ENCODE measurements around the gene PIGZ.

Gene PIGZ, protein sequence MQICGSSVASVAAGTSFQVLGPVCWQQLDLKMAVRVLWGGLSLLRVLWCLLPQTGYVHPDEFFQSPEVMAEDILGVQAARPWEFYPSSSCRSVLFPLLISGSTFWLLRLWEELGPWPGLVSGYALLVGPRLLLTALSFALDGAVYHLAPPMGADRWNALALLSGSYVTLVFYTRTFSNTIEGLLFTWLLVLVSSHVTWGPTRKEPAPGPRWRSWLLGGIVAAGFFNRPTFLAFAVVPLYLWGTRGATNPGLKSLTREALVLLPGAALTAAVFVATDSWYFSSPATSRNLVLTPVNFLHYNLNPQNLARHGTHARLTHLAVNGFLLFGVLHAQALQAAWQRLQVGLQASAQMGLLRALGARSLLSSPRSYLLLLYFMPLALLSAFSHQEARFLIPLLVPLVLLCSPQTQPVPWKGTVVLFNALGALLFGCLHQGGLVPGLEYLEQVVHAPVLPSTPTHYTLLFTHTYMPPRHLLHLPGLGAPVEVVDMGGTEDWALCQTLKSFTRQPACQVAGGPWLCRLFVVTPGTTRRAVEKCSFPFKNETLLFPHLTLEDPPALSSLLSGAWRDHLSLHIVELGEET

GRCh38 chr3:196968233-196969133 lies at the start of gene PIGZ:
TSS of gene PIGZ (minus strand) at chr3:196968833. CDS start at chr3:196952031, 16,802 bp downstream.
- Mint-ChIP-seq H3K36me3 (ENCODE audit: low read depth) (no peaks in the 10 kb centered on the region), H3K27ac (peak within 1 kb of the TSS; percentile 16), H3K4me3 (peak within 1 kb of the TSS; percentile 71), H3K4me1 (ENCODE audit: low read depth) (peaks cover 15% of the 10 kb centered on the region), H3K27me3 (peaks cover 14% of the 10 kb centered on the region), H3K9me3 (no peaks in the 10 kb centered on the region)

GRCh38 chr3:197017003-197017402 lies 48.4 kb upstream of the PIGZ start:
- H3K4me3 Mint-ChIP-seq, result no peak overlapping the region
- H3K9me3 Mint-ChIP-seq, result no peaks in the 10 kb centered on the region
- no peaks in the 10 kb centered on the region for H3K27me3 Mint-ChIP-seq
- H3K4me1 Mint-ChIP-seq (ENCODE audit: low read depth), result no peaks in the 10 kb centered on the region
- H3K27ac Mint-ChIP-seq, result no peak overlapping the region
- H3K36me3 Mint-ChIP-seq (ENCODE audit: low read depth), result no peaks in the 10 kb centered on the region

- no peaks in the 10 kb centered on the region for H3K27me3 Mint-ChIP-seq
- H3K27ac Mint-ChIP-seq, result no peak overlapping the region
- no peaks in the 10 kb centered on the region for H3K9me3 Mint-ChIP-seq
- no peaks in the 10 kb centered on the region for H3K4me1 Mint-ChIP-seq (ENCODE audit: low read depth)
- H3K36me3 Mint-ChIP-seq (ENCODE audit: low read depth), result no peaks in the 10 kb centered on the region
- no peak overlapping the region for H3K4me3 Mint-ChIP-seq
These were observed 47.4 kb upstream of the PIGZ start for GRCh38 chr3:197015790-197016736.

DNA sequence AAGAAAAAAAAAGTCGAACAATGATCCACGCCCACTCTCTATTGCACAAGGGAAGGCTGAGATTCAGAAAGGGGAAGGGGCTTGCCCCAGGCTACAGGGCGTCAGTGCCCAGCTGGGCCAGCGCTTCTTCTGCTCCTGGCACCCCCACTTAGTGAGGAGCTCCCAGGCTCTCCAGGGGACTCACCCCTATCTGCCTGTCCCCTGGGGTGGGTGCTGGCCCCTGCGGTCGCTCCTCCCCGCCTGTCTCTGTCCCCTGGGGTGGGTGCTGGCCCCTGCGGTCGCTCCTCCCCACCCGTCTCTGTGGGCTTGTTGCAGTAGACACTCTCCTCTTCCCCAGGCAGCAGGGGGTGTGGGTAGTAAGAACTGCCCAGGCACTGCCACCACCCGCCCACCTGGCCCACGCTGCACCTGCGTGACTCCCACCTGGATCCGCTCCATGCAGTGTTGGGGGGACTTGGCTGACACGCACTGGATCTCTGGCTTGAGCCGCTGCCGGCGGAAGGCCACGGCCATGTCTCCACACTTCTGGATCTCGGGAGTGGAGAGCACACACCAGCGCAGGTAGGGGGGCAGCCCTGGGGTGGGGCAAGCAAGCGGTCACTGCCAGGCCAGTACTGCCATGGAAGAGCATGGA lies 46.4 kb upstream of the PIGZ start:
- Mint-ChIP-seq H3K36me3 (ENCODE audit: low read depth) (no peaks in the 10 kb centered on the region), H3K4me3 (no peak overlapping the region), H3K9me3 (no peaks in the 10 kb centered on the region), H3K27ac (no peak overlapping the region), H3K27me3 (no peaks in the 10 kb centered on the region), H3K4me1 (ENCODE audit: low read depth) (no peaks in the 10 kb centered on the region)

DNA sequence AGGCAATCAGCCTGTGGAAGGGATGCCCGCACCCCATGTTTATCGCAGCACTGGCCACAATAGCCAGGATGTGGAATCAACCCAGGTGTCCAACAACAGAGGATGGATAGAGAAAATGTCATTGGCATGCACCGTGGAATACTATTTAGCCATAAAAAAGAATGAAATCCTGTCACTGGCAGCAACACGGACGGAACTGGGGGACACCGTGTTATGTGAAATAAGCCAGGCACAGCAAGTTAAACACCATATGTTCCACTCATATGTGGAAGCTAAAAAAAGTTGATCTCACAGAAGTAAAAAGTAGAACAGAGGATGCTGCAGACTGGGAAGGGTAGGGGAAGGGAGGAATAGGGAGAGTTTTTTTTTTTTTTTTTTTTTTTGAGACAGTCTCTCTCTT lies 45.4 kb upstream of the PIGZ start:
- no peaks in the 10 kb centered on the region for H3K36me3 Mint-ChIP-seq (ENCODE audit: low read depth)
- H3K4me3 Mint-ChIP-seq, result no peak overlapping the region
- H3K4me1 Mint-ChIP-seq (ENCODE audit: low read depth), result no peaks in the 10 kb centered on the region
- H3K9me3 Mint-ChIP-seq, result no peaks in the 10 kb centered on the region
- H3K27me3 Mint-ChIP-seq, result no peaks in the 10 kb centered on the region
- no peak overlapping the region for H3K27ac Mint-ChIP-seq

- Mint-ChIP-seq H3K9me3 (no peaks in the 10 kb centered on the region), H3K36me3 (ENCODE audit: low read depth) (no peaks in the 10 kb centered on the region), H3K27me3 (no peaks in the 10 kb centered on the region), H3K27ac (no peak overlapping the region), H3K4me1 (ENCODE audit: low read depth) (no peaks in the 10 kb centered on the region), H3K4me3 (no peak overlapping the region)
These were observed 43.9 kb upstream of the PIGZ start for GRCh38 chr3:197012540-197012883.

DNA sequence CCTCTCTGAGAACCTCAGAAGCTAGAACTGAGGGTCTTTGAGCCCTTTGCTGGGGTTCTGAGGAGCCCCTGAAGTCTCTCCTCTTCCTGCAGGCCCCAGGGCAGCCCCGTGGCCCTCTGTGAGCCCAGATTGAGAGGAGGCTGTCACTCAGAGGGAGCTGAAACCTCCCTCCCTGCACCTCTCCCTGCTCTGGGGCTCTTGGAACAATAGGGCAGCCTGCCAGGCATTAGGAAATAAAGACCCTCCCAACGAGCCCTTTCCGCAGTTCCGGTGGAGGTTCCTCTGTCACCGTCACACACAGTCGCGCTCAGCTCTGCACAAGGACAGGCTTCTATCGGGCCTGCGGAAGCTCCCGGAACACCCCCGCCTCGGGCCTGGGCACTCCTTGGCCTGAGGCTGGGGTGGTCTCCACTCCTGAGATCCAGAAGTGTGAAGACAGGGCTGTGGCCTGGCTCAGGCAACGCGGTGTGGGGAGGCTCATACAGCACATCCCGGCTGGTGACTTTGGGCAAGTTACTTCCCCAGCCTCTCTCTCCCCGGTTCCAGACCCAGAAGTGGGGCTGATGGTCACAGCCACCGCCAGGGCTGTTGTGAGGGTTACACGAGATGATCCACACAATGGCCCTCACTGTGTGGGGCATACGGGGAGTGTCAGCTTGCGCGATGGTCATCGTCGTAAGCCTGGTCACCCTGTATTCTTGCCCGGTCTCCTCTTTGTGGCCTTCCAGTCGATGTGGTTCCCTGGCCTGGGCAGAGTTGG lies 43.3 kb upstream of the PIGZ start:
- H3K4me3 Mint-ChIP-seq, result no peak overlapping the region
- no peaks in the 10 kb centered on the region for H3K4me1 Mint-ChIP-seq (ENCODE audit: low read depth)
- no peaks in the 10 kb centered on the region for H3K9me3 Mint-ChIP-seq
- H3K36me3 Mint-ChIP-seq (ENCODE audit: low read depth), result no peaks in the 10 kb centered on the region
- H3K27ac Mint-ChIP-seq, result no peak overlapping the region
- no peaks in the 10 kb centered on the region for H3K27me3 Mint-ChIP-seq

DNA sequence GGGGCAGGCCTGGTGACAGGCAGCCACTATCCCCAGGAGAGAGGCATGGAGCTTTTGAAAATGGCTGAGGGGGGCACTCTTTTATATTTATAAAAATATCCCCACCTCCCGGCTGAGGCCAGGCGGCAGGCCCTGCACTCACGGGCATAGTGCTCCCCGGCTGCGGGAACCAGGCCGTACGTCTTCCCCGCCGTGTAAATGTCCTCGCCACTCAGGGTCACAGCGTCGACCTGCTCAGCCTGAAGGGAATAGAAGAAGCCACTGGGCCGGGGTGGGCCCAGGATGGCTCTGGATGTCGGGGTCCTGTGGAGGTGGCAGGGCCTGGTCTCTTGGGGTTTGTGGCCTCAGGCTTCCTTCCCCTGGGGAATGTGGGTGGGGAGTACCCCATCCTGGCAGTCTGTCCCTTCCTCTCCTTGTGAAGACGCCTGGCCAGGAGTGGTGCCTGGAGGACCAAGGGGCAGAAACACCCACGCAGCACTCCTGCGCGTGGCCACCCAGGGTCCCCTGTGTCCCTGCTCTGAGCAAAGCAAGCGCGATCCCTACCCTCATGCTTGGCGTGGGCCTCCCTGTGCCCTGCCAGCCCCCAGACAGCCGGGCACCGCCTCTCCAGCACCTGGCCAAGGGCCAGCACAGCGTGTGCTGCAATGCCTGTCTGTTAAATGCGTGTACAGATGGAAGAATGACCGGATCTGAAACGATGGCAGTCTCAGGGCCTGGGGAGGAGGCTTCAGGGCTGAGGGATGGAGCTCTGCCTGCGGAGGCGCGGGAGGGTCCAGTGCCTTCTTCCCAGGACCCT lies 42.1 kb upstream of the PIGZ start:
- Mint-ChIP-seq H3K4me1 (ENCODE audit: low read depth) (no peaks in the 10 kb centered on the region), H3K27me3 (no peaks in the 10 kb centered on the region)

DNA sequence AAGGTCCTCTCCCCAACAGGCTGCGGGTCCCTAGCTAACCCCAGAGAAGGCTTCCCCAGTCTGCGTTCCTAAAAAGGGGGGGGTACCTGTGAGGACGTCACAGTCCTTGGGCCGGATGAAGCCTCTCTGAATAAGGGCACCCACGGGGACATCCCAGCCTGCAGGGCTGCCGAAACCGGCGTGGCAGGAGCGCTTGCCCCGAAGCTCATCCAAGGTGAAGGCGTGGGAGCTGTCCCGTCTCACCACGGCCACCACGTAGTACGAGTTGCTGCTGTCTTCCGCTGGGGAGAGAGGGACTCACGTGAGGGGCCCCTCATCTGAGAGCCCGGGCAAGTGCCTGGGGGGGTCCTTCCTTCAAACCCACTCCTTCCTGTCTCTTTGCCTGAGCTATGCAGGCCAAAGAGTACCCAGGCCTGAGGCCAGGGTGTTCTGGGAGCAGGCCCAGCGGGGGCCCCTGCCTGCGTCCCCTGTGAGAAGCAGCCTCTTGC lies 40.9 kb upstream of the PIGZ start:
- no peak overlapping the region for H3K4me3 Mint-ChIP-seq
- H3K4me1 Mint-ChIP-seq (ENCODE audit: low read depth), result peaks cover under 1% of the 10 kb centered on the region
- no peaks in the 10 kb centered on the region for H3K9me3 Mint-ChIP-seq
- no peak overlapping the region for H3K27ac Mint-ChIP-seq
- H3K27me3 Mint-ChIP-seq, result peaks cover 4% of the 10 kb centered on the region
- H3K36me3 Mint-ChIP-seq (ENCODE audit: low read depth), result no peaks in the 10 kb centered on the region

More for the DNA sequence above, 42.1 kb upstream of the PIGZ start:
- no peaks in the 10 kb centered on the region for H3K9me3 Mint-ChIP-seq
- no peak overlapping the region for H3K27ac Mint-ChIP-seq
- no peak overlapping the region for H3K4me3 Mint-ChIP-seq
- H3K36me3 Mint-ChIP-seq (ENCODE audit: low read depth), result no peaks in the 10 kb centered on the region

DNA sequence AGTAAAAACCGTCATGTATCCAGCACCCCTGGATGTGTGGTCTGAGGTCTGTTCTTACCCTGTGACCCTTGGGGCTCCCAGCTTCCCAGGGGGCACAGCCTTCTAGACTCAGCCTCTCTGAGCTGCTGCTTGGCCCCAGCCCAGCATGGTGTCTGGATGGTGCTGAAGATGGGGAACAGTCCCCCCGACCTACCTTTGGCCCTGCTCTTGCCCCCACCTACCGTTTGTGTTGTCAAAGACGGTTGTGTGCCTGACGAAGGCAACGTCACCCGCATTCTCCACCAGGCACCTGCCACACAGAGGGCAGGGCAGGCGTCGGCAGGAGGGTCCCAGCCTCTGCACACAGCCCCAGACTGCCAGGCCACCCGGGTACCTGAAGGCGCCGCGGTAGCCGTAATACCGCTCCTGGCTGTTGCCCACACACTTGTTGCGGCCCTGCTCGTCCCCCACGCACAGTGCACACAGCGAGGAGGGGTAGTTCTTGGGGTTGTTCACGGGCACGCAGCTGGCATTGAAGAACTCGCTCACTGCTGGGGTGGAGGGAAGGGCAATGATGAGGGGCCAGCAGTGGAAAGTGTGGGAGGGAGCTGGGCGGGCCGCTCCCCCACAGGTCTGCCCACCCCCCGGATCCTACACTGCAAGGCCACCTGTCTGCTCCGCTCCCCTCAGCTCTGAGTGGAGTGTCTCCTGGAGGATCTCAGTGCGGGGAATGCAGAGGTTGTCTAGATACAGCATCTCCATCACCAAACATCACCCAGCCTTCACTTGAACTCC lies 40.0 kb upstream of the PIGZ start:
- no peaks in the 10 kb centered on the region for H3K36me3 Mint-ChIP-seq (ENCODE audit: low read depth)
- H3K9me3 Mint-ChIP-seq, result no peaks in the 10 kb centered on the region
- H3K4me1 Mint-ChIP-seq (ENCODE audit: low read depth), result peaks cover 9% of the 10 kb centered on the region
- peaks cover 4% of the 10 kb centered on the region for H3K27me3 Mint-ChIP-seq
- H3K27ac Mint-ChIP-seq, result no peak overlapping the region
- H3K4me3 Mint-ChIP-seq, result no peak overlapping the region

DNA sequence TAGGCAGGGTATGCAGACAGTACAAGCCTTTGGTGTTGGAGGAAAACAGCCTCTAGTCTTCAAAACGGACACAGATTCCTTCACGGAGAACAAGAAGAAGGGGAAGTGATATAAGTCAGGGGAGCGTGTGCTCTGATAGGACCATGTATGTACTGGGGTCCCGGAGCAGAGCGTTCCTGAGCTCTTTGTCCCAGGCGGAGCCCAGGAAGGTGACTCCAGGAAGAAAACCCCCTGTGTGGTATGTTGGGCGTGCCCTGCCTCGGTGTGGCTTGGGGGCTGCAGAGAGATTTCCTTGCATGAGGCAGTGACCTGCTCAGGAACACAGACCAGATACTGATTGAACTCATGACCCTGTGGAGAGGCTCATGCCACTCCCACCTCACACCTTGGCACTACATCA lies 39.3 kb upstream of the PIGZ start:
- Mint-ChIP-seq H3K4me1 (ENCODE audit: low read depth) (peaks cover 9% of the 10 kb centered on the region), H3K9me3 (no peaks in the 10 kb centered on the region), H3K4me3 (no peak overlapping the region), H3K27me3 (peaks cover 4% of the 10 kb centered on the region), H3K27ac (no peak overlapping the region), H3K36me3 (ENCODE audit: low read depth) (no peaks in the 10 kb centered on the region)

GRCh38 chr3:197007296-197007940 lies 38.8 kb upstream of the PIGZ start:
- Mint-ChIP-seq H3K36me3 (ENCODE audit: low read depth) (no peaks in the 10 kb centered on the region), H3K4me1 (ENCODE audit: low read depth) (peaks cover 9% of the 10 kb centered on the region), H3K4me3 (no peak overlapping the region), H3K9me3 (no peaks in the 10 kb centered on the region), H3K27ac (no peak overlapping the region), H3K27me3 (peaks cover 4% of the 10 kb centered on the region)
